Cardiac fibroblast (primary cell): ENCODE measurements around the gene PTPRN2.

Source experiments
- DNase-seq, 2 donors: peaks; one replicate each; pipeline versions ENCODE4 v3.0.0 to v3.0.0-alpha.2; 2010; ENCODE audit warnings: low read depth in 2 of 2
- H3K4me3 ChIP-seq, 2 donors: replicated peaks in 1 of 2; 1 replicate in 1 of 2; 2 replicates in 1 of 2; pipeline ENCODE4 v1.5.1; 2011; ENCODE audit warnings: low read depth in 2 of 2, low read length in 2 of 2, mild to moderate bottlenecking in 2 of 2, moderate library complexity in 1 of 2
- TF ChIP-seq, protein P1 (sequence below): IDR thresholded peaks from one replicate; pipeline ENCODE4 v1.5.1; 2011; ENCODE audit warnings: low read depth, mild to moderate bottlenecking, low read length, inconsistent platforms

PTPRN2 gene

DNA sequence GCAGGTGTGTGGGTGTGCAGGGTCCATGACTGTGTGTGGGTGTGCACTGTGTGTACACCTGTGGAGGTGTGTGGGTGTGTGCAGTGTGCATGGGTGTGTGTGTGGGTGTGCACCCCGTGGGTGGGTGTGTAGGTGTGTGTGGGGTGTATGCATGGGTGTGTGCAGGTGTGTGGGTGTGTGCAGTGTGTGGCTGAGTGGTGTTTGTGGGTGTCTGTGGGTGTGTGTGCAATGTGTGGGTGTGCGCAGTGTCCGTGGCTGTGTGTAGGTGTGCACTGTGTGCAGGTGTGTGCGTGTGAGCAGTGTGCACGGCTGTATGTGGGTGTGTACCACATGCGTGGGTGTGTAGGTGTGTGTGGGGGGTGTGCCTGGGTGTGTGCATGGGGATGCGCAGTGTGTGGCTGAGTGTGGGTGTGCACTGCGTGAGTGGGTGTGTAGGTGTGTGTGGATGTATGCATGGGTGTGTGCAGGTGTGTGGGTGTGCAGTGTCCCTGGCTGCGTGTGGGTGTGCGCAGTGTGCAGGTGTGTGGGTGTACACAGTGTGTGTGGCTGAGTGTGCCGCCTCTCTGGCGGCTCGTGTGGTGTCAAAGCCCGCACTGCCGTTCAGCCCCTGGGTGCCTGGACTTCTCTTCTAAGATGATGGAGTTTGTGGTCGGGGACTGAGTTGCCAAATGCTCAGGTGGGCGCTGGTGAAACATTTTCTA is 1042.5 kb downstream of the PTPRN2 start:
- TF ChIP-seq, protein P1, sequence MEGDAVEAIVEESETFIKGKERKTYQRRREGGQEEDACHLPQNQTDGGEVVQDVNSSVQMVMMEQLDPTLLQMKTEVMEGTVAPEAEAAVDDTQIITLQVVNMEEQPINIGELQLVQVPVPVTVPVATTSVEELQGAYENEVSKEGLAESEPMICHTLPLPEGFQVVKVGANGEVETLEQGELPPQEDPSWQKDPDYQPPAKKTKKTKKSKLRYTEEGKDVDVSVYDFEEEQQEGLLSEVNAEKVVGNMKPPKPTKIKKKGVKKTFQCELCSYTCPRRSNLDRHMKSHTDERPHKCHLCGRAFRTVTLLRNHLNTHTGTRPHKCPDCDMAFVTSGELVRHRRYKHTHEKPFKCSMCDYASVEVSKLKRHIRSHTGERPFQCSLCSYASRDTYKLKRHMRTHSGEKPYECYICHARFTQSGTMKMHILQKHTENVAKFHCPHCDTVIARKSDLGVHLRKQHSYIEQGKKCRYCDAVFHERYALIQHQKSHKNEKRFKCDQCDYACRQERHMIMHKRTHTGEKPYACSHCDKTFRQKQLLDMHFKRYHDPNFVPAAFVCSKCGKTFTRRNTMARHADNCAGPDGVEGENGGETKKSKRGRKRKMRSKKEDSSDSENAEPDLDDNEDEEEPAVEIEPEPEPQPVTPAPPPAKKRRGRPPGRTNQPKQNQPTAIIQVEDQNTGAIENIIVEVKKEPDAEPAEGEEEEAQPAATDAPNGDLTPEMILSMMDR: no peak

DNA sequence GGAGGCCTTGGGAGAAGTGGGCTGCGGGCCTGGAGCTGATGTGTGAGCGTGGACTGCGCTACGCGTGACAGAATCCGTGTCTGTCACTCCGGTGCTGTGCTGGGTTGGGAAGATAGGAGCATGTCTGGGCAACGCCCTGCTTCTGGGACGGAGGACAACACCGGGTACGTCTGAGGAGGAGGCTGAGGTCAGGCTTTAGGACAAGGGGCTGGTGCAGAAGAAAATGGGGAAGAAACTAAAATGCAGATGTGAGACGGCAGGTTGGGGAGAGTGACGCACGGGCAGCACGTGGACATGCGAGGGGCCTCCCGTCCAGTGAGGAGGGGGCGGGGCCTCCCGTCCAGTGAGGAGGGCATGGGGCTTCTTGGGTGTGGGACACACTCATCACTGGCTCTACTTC is 1043.4 kb downstream of the PTPRN2 start:
- no peak for DNase-seq
- TF ChIP-seq, protein P1: no peak

More for the DNA sequence above, 1042.5 kb downstream of the PTPRN2 start:
- H3K4me3 ChIP-seq: no peak overlapping the region
- DNase-seq: no peak

DNA sequence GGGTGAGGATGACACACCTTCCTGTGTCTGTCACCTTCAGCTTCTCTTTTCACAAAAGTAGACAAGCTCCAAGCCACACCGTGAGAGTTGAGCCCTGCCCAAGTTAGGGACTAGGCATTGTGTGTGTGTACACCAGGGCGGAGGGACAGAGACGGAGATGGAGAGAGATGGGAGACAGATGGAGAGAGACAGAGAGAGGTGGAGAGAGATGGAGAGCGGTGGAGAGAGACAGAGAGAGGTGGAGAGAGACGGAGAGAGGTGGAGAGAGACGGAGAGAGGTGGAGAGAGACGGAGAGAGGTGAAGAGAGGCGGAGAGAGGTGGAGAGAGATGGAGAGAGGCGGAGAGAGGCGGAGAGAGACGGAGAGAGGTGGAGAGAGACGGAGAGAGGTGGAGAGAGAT is 1043.8 kb downstream of the PTPRN2 start:
- no peak for DNase-seq
- H3K4me3 ChIP-seq: no peak overlapping the region
- TF ChIP-seq, protein P1: no peak

More for the DNA sequence above, 1043.4 kb downstream of the PTPRN2 start:
- H3K4me3 ChIP-seq: no peak overlapping the region

DNA sequence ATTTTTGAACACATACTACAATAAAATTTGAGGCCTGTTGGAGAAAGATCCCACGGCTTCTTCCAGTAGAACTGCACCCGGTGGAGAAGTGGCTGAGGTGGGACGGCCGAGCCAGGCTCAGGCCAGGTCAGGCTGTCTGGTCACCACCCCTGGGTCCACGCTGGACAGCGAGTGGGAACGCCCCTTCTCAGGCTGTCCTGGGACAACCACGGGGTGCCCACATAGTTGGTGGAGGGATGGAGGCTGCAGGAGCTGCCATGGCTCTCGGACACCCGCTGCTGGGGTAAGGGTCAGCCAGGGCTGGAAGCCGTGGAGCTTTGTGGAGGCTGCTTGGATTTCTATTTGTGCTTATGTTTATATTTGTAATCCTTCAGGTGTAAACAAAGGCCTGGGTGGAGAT is 1044.3 kb downstream of the PTPRN2 start:
- H3K4me3 ChIP-seq: no peak overlapping the region

DNA sequence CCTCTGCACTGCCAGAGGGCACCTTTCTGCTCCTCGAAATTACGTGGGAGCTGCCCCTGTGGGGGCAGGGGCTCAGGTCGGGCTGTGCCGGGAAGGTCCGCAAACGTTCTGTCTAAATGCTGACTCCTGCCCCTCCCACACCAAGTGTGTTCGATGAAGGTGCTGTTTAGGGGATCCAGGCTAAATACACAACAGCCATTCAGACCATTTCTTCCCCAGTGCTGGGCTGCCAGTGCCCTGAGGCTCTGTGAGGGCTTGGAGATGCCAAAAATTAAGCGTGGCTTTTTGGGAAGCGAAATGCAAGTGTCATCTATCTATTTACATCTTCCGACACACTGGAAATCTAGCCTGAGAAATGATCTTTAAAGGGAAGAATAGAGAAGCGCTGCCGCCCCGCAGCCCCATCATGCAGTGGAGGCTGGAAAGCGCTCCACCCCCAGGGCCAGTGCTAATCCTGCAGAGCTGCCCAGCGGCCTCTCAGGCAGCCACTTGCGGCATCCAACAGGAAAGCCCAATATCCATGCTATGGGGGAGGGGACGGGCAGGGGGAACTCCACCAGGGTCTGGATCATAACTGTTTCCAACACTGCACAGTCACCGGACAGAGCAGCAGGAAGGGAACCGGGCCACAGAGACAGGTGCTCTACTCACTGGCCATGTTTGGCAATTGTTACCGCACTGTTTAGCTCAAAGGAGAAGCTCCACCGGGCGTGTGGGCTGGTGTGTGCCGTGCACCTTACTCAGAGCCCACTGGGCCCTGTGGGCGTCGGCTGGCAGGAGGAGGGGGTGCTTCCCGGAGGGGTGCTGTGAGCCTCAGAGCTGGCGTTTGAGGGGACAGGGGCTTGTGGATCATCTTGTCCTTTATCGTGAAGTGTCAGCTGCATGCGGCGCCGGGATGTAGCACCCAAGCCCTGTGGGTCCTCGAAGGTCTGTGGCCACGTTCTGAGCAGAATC is 1045.3 kb downstream of the PTPRN2 start:
- no peak for DNase-seq
- TF ChIP-seq, protein P1: no peak
- H3K4me3 ChIP-seq: no peak overlapping the region

More for the DNA sequence above, 1044.3 kb downstream of the PTPRN2 start:
- no peak for DNase-seq
- TF ChIP-seq, protein P1: no peak

DNA sequence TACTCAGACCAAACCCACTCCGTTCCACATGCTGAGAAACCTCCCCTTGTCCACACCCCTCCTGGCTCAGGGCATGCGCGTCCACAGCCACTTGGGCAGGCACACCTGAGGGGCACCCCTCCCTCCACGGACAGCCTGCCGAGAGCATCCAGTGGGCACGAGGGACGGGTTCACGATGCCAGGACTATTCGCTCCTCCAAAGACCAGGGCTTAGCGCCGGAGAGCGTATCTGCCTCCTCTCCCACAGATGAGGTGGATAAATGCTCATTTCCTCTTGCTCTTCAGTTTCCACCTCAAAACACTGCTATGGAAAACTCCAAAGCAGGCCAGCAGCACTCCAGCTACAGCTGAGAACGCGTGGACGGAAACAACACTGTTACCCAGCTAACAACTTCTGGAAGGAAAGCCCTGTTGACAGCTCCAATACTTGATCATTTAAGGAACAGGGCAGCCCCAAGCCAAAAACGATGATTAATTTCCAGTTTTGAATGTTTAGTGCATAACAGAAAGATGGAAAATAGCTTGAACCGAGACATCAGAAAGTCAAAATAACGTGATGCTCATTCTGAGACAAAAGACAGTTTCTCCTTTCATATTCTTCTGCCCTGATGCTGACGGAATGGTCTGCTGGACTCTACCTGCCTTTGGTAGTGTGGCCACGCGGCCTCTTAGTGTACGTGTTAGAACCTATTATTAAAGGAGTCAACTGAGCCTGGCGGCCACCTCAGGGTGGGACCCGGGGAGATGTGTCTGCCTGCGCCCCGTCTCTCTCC is 1046.1 kb downstream of the PTPRN2 start:
- TF ChIP-seq, protein P1: no peak
- H3K4me3 ChIP-seq: no peak overlapping the region
- DNase-seq: no peak
